Fibroblast of the aortic adventitia (primary cell): Measurements from ENCODE around the gene M1AP. TPM values are rescaled to one million over a fixed set of nuclear protein-coding genes. Genes with fewer than 3 reads are reported as not detected.

Experiments
- DNase-seq: peaks from one replicate; pipeline ENCODE4 v3.0.0-alpha.2; 2010; ENCODE audit warnings: low read depth
- H3K4me3 ChIP-seq: 2 replicates; pipeline ENCODE4 v1.5.1; 2011; ENCODE audit warnings: low read depth, mild to moderate bottlenecking, control low read depth, low read length, moderate library complexity
- CTCF ChIP-seq: IDR thresholded peaks from 2 replicates; pipeline ENCODE4 v1.5.1; 2011; ENCODE audit warnings: mild to moderate bottlenecking, low read length, control low read depth, inconsistent platforms; ENCODE audit not compliant: insufficient read depth
- total RNA-seq: library from RNA; depleted of rRNA; stranded (reverse); fragments of >200 nt; gene quantifications from 2 replicates; pipeline ENCODE4 v1.2.3, GENCODE V29; 2012; ENCODE audit warnings: low replicate concordance

M1AP gene
- total RNA-seq, 1 donor, result not detected

GRCh38 chr2:74536166-74536950, 111.8 kb downstream of the M1AP start:
- H3K4me3 ChIP-seq, result no peak overlapping the region
- no peak for TF ChIP-seq CTCF
- DNase-seq, result no peak

- no peak for DNase-seq
- no peak for TF ChIP-seq CTCF
- no peak overlapping the region for H3K4me3 ChIP-seq
These were observed 112.6 kb downstream of the M1AP start for GRCh38 chr2:74535440-74535965.

GRCh38 chr2:74534411-74534810, 113.7 kb downstream of the M1AP start:
- no peak overlapping the region for H3K4me3 ChIP-seq
- no peak for TF ChIP-seq CTCF
- no peak for DNase-seq

- H3K4me3 ChIP-seq, result no peak overlapping the region
- TF ChIP-seq CTCF, result no peak
- no peak for DNase-seq
These were observed 114.7 kb downstream of the M1AP start for GRCh38 chr2:74533464-74533863.

GRCh38 chr2:74532222-74532621, 115.9 kb downstream of the M1AP start:
- peak; percentile 72 for DNase-seq
- H3K4me3 ChIP-seq, result no peak overlapping the region
- peak; percentile 14 for TF ChIP-seq CTCF

- TF ChIP-seq CTCF, result no peak
- peak overlapping the region; percentile 17 for H3K4me3 ChIP-seq
- no peak for DNase-seq
These were observed 116.5 kb downstream of the M1AP start for GRCh38 chr2:74531666-74532065.
